HG03060 (cell line): ENCODE measurements around the gene SELENBP1.
"Not testable (repeated sequence)": the region's sequence is repeated elsewhere in the genome, so short reads cannot be mapped to it uniquely, and the experiment has no call there.

Source experiments
- ATAC-seq: cut with Tn5 transposase; IDR thresholded peaks from one replicate; pipeline ENCODE4 v1.9.1; 2021; ENCODE audit warnings: low read depth, moderate number of reproducible peaks; ENCODE audit not compliant: unreplicated experiment

SELENBP1 gene

DNA sequence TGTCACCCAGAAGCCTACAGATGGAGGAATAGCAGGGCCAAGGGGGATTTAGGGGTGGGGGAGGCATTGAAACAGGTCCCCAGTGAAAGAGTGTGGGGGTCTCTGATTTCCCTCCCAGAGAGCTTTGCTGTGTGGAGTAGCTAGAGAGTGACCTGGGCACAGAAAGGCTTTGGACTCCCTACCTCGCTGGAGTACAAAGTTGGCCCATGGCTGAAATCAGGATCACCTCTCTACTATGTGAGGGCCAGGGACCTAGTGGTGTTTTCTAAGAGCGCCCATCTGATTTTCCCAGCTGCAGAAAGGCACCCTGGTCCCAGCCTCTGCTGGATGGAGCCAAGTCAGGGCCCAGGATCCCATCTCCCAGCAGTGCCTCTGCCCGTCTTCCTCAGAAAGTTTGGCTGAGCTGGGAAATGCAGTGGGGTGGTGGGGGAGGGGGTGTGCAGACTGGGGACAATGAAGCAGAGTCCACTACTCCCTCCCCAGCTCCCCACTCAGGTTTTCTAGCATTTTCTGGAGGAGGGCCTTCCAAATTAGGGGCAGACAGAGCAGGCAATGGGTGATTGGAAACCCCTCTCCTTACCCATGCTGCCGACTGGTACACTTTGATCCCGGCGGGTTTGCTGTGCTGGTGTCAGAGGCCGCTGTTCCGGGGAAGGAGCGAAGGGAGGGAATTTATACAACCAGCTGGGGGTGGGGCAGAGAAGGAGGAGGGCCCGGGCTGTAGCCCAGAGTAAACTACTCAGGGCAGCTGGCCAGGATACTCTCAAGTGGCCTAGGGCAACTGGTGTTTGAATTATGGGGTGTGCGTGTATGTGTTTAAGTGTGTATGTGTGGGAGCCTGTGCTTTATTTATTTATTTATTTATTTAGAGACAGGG, at the start of gene SELENBP1:
TSS of gene SELENBP1 (minus strand) at position 648 of the 877 bp plus-strand sequence. CDS start at position 584, 64 bp downstream.
- no peak for ATAC-seq

DNA sequence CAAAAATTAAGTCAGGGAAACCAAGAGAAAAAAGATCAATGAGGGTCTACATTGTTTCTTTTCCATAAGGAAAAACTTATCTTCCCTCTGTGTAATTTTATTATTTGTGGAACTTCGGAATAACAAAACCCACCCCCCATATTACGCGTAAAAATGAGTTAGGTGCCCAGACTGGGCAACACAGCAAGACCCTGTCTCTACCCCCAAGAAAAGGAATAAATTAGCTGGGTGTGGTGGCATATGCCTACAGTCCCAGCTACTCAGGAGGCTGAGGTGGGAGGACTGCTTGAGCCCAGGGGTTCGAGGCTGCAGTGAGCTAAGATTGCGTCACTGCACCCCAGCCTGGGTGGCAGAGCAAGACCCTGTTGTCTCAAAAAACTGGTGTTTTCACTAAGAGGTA, 47.3 kb upstream of the SELENBP1 start:
- ATAC-seq: no peak

DNA sequence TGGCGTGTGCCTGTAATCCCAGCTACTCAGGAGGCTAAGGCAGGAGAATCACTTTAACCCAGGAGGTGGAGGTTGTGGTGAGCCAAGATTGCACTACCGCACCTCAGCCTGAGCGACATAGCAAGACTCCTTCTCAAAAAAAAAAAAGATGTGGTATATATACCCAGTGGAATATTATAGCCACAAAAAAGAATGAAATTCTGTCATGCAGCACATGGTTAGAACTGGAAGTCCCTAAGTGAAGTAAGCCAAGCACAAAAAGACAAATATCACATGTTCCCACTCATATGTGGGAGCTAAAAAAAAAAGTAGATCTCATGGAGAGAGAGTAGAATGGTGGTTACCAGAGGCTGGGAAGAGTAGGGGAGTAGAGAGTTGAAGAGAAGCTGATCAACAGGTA, 45.6 kb upstream of the SELENBP1 start:
- no peak for ATAC-seq

DNA sequence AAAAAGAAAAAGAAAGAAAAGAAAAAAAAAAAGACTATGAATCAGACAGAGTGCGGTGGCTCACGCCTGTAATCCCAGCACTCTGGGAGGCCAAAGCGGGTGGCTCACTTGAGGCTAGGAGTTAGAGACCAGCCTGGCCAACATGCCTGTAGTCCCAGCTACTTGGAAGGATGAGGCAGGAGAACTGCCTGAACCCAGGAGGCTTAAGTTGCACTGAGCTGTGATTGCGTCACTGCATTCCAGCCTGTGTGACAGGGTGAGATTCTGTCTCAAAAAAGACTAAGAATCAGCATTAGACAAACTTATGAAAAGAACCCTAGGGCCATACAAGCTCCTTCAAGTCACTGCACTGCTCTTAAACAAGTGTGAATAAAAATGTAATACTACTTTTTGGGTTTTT, 43.7 kb upstream of the SELENBP1 start:
- ATAC-seq: no peak

DNA sequence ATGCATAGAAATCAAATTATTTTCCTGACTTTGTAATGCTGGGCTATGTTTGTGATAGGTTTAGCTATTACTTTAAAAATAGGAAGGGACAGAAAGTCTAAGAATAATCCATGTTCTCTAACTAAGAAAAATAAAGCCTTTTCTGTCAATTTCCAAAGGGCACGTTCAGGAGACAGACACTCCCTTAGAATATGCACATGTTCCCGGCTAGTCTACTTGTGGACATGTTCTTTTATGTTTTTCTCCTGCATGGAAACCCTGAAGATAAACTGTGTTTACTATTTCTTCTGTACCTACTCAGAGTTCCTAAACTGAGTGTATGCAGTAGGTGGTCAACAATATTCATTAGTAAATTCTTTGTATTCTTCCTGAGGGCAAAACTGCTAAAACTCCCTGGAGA, 39.4 kb upstream of the SELENBP1 start:
- no peak for ATAC-seq

DNA sequence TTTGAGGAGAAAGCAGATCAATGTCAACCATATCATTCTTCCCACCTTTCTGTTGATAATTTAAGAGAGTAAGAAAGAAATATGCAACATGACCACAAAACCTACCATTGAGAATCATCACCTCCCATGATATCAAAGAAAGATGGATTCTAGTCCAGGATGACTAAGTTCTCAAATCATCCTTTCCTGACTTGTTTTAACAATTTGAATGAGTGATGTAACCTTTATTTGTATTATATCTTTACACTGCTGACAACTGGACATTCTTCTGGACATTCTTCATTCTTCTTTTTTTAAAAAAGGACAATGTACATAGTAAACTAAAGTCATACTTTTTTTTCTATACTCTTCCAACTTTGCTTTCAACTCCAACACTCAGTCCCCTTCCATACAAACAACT, 36.4 kb upstream of the SELENBP1 start:
- no peak for ATAC-seq

DNA sequence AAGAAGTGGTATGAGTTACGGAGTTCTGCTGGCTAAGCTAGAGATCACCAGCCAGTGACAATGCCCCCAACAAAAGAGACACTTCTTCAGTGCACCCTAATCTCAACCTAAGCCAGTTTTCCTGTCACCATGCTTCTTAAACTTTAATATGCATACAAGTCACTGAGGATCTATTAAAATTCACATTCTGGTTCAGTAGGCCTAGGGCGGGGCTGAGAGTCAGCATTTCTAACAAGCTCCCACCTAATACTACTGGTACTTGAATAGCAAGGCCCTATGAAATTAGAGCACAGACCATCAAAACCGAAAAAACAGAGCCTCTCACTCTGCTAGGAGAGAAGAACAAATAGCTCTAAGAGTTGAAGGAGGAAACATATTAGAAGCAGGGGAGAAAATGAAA, 34.8 kb upstream of the SELENBP1 start:
- no peak for ATAC-seq

DNA sequence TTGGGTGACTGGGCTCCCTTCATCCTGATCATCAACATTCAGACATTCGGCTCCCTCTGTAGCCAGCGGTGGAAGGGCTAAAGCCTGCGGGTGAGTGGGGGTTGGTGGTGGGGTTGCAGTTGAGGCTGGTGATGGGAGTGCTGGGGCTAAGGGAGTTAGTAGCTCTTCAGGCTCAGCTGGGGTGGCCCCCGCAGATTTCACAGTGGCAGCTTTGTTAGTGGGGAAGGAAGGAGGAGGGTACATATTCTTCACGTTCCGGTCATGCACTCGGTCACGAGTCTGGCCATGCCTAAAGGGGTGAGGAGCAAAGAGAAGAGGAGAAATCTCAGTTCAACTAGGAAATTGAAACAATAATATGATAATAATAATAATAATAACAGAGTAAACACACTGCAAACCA, 33.7 kb upstream of the SELENBP1 start:
- ATAC-seq: no peak

DNA sequence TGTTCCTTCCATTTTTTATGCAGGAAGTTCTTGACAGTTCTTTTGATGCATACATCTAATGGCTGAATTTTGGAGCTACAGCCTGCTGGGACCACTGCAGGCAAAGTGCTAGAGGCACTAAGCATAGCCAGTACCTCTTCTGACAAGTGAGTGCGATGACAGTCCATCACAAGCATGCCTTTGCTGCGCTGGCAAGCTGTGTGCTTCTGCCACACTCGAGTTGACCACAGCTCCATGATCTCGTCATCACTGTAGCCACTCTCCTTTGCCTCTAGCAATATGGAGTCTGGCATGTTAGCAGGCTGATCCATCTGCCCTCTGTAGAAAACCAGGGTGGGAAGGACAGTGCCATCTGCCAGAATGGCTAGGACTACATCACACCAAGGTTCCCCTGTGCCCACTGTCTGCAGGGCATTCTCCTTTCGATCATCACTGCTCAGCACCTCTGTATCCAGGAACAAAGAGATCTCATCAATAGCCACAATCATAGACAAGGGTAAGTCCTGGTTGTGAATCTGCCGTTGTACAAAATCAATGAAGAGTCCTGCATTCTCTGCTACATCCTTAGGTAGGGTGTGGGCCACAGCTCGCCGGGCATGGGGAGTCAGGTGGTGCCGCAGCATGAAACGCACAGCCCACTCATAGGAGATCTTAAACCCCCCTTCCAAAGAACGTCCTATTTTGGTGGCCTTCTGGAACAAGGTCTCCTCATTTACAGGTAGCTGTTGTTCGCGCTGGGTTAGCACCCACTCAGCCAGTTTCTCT, 32.9 kb upstream of the SELENBP1 start:
- no peak for ATAC-seq

DNA sequence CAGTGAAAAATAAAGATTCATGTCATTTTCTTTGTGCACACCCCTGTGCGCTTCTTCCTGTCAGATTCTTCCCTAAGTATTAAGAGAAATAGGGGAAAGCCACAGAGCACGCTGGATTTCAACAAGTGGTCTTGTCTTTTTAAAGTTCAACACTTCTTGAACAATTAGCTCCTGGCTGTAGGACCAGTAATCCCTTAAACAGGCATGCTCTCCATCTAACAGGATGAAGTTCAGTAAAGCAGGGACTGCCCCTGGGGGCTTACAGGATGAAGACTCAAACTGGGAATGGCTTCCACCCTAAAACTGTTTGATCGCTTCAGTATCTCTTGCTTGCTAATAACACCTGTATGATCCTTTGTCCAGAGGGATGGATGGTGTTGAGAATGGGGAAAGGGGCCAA, 31.1 kb upstream of the SELENBP1 start:
- ATAC-seq: no peak

DNA sequence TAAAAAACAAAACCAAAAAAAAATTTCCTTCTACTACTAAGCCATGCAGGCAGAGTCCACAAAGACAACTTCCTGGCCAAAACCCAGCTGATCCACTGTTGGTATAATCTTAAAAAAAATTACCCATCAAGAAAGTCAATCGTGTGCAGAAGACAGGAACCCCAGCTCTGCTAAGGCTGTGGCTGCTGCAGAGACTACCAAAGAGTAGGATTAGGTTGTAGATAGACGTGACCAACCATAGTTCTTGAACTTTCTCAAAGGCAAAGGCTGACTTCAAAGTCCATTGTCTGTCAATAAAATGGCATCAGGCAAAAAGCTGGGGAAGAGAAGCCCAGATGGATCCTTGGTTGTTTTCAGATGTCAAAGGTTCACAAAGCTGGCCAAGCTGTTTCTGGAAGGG, 30.3 kb upstream of the SELENBP1 start:
- ATAC-seq: no peak

DNA sequence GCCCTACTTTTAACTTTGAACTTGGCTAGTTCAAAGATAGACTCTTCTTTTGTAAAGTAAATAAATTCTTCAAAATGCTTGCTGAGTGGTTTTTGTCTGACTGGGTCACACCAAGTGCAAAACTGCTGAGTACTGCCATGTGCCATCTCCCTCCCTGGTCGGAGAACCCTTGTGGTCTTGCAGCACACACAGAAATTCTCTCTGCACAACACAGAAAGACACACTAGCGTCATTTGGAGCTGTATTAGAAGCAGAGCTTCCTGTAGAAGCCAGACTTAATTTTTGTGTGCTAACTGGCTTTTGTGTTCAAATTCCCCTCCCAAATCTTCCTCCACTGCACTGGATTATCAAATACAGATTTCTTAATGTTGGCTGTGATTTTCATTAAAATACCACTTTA, 29.4 kb upstream of the SELENBP1 start:
- ATAC-seq: no peak

DNA sequence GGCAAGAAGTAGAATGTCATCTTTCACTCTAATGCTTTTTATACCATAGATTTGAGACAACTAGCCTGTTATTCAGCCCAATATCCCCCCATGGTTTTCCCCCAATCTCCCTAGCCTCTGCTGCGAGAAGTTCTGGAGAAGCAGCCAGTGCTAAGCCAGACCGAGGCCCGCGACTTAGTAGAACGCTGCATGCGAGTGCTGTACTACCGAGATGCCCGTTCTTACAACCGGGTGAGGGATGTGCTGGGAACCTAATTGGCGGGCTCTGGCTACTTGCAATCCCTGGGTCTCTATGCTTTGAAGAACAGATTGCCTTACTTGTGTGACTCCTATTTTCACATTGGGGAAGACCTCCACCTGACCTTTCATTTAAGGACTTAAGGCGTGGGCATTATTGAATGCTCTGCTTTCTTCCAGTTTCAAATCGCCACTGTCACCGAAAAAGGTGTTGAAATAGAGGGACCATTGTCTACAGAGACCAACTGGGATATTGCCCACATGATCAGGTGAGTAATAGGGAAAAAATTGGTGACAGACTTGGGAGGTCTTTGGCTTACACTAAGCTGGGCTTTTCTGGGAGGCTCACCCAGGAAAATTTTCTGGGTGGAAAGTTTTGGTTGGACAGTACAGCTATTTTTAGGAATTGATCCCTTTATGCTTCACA, 28.8 kb upstream of the SELENBP1 start:
- no peak for ATAC-seq

DNA sequence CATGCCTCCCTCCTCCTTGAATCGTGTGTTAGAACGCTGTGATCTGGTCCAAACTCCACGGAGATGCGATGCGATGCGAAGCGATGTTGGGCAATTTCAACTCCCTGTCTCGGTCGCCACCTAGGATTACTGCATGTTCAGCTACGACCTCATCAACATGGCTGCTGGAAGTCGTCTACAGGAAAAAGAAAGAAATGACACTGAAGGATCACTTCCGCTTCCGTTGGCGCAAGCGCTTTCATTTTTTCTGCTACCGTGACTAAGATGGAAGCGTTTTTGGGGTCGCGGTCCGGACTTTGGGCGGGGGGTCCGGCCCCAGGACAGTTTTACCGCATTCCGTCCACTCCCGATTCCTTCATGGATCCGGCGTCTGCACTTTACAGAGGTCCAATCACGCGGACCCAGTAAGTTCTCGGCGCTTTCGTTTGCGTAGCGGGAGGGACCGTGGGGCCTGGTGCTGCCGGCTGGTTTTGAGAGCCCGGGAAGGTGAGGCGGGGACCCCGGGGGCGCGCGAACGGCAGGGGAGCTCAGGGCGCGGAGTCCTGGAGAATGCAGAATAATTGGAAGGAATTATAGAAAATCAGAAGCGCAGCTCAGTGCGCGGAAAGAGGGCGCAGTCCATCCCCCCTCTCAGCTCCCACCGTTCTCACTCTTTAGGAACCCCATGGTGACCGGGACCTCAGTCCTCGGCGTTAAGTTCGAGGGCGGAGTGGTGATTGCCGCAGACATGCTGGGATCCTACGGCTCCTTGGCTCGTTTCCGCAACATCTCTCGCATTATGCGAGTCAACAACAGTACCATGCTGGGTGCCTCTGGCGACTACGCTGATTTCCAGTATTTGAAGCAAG, 27.0 kb upstream of the SELENBP1 start, which contains the start of gene PSMB4:
TSS of gene PSMB4 (plus strand) at position 250 of the 848 bp plus-strand sequence. CDS start at position 265, 15 bp downstream.
- peak; percentile 84 for ATAC-seq

DNA sequence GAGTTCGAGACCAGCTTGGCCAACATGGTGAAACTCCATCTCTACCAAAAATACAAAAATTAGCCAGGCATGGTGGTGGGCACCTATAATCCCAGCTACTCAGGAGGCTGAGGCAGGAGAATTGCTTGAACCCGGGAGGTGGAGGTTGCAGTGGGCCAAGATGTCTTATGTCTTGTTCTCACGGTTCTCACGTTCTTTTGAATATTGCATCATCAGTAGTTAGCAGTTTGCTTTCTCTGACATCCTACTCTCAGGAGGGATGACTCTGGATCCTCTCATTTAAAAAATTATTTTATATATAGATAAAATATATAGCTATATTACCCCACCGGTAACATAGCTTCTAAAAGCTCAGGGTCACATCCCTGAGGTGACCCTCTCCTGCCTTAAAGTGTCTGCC, 23.8 kb upstream of the SELENBP1 start:
- not testable (repeated sequence) for ATAC-seq

DNA sequence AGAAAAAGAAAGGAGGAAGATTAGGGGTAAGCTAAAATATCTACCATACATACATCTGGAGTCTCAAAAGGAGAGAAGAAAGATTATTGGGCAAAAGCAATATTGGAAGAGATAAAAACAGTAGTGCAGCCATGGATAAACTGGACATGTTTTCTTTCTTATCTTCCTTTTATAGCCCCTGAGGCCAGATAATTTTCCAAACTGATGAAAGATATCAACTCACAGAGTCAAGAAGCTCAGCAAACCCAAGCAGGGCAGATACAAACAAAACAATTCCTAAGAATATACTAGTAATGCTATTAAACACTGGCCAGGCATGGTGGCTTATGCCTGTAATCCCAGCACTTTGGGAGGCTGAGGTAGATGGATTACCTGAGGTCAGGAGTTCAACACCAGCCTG, 21.1 kb upstream of the SELENBP1 start:
- ATAC-seq: no peak

DNA sequence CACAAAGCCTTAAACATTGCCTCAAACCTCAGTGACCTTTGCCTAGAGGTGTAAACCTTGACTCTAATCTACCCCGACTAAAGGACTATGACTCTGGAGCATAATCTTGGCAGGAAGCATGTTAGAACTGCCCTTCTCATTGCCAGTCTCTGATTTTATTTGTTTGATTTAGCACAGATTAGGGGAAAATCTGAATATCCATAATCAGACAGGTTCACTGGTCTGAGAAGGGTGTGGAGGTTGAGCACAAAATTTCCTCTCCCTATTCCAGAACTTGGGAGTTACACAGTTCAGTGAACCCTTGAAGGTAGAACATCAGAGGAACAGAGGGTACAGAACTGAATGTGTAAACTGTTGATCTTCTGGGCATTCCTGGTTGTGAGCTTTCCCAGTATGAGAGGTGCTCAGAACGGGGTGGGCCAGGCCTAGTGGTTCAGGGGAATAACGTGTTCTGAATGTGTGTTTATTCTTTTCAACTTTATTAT, 18.6 kb upstream of the SELENBP1 start:
- no peak for ATAC-seq

DNA sequence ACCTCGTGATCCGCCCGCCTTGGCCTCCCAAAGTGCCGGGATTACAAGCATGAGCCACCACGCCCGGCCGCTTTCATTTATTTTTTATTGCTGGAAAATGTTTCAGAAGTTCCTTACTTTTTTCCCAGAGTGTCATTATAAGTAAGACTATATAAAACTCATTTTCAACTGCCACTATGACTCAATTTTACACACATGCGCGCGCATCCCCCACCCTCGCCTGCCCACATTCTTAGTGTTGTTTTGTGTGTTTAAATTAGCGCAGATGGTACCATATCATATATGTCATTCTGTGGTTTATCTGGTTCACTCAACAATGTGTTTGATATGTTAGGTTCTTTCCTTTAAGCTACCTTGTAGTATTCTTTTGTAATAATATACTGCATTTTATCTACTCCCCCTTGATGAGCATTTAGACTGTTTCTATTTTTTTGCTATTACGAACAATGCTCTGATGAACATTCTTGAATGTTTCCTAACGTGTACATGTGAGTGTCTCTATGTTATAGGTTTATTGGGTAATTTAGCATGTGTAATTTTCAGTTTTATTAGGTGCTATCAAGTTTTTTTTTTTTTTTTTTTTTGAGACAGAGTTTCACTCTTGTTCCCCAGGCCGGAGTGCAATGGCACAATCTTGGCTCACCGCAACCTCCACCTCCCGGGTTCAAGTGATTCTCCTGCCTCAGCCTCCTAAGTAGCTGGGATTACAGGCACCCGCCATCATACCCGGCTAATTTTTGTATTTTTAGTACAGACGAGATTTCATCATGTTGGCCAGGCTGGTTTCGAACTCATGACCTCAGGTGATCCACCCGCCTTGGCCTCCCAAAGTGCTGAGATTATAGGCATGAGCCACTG, 17.9 kb upstream of the SELENBP1 start:
- not testable (repeated sequence) for ATAC-seq

DNA sequence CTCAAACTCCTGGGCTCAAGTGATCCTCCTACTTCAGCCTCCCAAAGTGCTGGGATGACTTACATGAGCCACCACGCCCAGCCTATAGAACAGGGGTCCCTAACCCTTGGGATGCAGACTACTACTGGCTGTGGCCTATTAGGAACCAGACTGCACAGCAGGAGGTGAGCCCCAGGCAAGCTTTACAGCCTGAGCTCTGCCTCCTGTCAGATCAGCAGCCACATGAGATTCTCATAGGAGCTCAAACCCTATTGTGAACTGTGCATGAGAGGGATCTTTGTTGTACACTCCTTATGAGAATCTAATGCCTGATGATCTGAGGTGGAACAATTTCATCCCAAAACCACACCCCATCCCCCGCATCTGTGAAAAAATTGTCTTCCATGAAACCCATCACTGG, 13.5 kb upstream of the SELENBP1 start:
- ATAC-seq: no peak
